Activated naive CD8-positive, alpha-beta T cell treated with anti-CD3 and anti-CD28 coated beads, Interleukin-2, amount 10 ng/mL, durations not matched to agents 7 days and 5 days (primary cell): ENCODE data around the gene ZMIZ1. TPM values are rescaled to one million over a fixed set of nuclear protein-coding genes. Genes with fewer than 3 reads are reported as not detected.

Experiments used
- ATAC-seq: fragments of 150-1000 bp; cut with Tn5 transposase; one replicate; pipeline ENCODE4 v1.10.0; 2021; ENCODE audit warnings: low read depth, moderate library complexity
- POLR2A ChIA-PET: fragments of 350-600 bp; sonication (Branson Sonifier 250); formaldehyde crosslinking; loops from one replicate; lab custom pipeline; 2021; ENCODE audit warnings: antibody characterized with exemption; lab: Charles Lee
- DNase-seq: peaks from one replicate; pipeline ENCODE4 v3.0.0; 2021
- H3K27ac Mint-ChIP-seq: one replicate; pipeline ENCODE4 v1.8.0; 2022; ENCODE audit warnings: mild to moderate bottlenecking, mixed read lengths
- H3K27me3 Mint-ChIP-seq: one replicate; pipeline ENCODE4 v1.8.0; 2022; ENCODE audit warnings: mild to moderate bottlenecking, moderate library complexity, mixed read lengths
- H3K36me3 Mint-ChIP-seq: one replicate; pipeline ENCODE4 v1.8.0; 2021; ENCODE audit warnings: mild to moderate bottlenecking, mixed read lengths
- H3K4me1 Mint-ChIP-seq: one replicate; pipeline ENCODE4 v1.8.0; 2021; ENCODE audit warnings: mixed read lengths
- H3K4me3 Mint-ChIP-seq: one replicate; pipeline ENCODE4 v1.8.0; 2022; ENCODE audit warnings: mild to moderate bottlenecking, moderate library complexity, mixed read lengths
- H3K9me3 Mint-ChIP-seq: one replicate; pipeline ENCODE4 v1.8.0; 2021; ENCODE audit warnings: mixed read lengths
- total RNA-seq, 2 experiments: library from RNA; stranded (reverse); gene quantifications; one replicate each; pipeline ENCODE4 v1.2.3, GENCODE V29; 2021

The ZMIZ1 gene
- total RNA-seq, 2 experiments from 2014 or later = 28.8 to 29.3 TPM

DNA sequence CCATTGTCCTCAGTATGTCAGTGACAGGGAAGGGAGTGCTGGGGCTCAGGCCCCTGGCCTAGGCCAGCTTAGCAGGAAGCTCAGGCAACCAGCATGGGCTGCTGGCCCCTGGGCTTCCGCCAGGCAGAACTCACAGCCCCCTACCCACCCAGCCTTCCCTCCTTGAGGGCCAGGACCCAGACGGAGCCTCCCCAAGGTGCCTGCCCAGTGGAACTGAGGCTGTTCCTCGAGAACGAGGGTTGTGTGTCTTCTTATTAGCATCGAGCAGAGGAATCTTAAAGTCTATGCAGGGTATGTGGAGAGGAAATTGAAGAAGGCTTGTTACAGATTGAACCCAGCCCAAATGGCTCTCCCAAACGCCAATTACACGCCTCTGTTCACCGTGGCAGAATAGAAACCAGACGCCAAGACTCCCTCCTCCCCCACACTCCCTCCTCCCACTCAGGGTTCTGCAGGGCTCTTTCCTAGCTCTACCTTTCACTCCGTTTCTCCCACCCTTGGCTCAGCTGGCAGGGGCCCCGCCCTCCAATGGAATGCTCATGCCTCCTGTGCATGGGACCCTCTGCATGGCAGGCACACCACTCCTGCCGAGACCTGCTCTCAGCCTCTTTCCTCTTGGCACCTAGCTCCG is 134.4 kb downstream of the ZMIZ1 start:
- Mint-ChIP-seq H3K9me3 (no peaks in the 10 kb centered on the region), H3K4me1 (no peaks in the 10 kb centered on the region), H3K36me3 (peaks cover 1% of the 10 kb centered on the region), H3K27me3 (no peaks in the 10 kb centered on the region), H3K4me3 (no peak overlapping the region), H3K27ac (no peak overlapping the region)
- no peak for ATAC-seq
- no peak for DNase-seq
- POLR2A ChIA-PET = interaction anchor here (1.3 kb wide), 1 partner anchor 17 kb away, joined by 5 read pairs; no protein-coding TSS in a partner anchor

DNA sequence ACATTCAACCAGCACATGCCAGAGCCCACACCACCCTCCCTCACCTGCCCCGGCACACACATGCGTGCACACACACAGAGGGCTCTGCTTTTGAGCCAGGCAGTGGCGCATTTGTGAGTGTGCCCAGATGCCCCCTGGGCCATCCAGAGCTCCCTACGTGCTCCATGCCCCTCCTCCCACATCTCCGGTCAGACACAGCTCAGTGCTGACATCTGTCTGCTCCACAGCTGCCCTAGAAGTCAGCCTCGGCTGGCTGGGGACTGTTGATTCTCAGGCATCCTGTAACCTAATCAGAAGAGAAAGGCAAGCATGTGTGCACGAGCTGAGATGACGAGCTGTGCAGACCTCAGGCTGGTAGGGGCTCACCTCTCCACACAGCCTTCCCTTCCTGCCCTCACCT is 135.1 kb downstream of the ZMIZ1 start:
- Mint-ChIP-seq H3K4me3 (no peak overlapping the region), H3K36me3 (peaks cover 1% of the 10 kb centered on the region), H3K27ac (no peak overlapping the region), H3K27me3 (no peaks in the 10 kb centered on the region), H3K4me1 (no peaks in the 10 kb centered on the region), H3K9me3 (no peaks in the 10 kb centered on the region)
- POLR2A ChIA-PET = no interaction called here
- ATAC-seq = no peak
- DNase-seq = no peak

DNA sequence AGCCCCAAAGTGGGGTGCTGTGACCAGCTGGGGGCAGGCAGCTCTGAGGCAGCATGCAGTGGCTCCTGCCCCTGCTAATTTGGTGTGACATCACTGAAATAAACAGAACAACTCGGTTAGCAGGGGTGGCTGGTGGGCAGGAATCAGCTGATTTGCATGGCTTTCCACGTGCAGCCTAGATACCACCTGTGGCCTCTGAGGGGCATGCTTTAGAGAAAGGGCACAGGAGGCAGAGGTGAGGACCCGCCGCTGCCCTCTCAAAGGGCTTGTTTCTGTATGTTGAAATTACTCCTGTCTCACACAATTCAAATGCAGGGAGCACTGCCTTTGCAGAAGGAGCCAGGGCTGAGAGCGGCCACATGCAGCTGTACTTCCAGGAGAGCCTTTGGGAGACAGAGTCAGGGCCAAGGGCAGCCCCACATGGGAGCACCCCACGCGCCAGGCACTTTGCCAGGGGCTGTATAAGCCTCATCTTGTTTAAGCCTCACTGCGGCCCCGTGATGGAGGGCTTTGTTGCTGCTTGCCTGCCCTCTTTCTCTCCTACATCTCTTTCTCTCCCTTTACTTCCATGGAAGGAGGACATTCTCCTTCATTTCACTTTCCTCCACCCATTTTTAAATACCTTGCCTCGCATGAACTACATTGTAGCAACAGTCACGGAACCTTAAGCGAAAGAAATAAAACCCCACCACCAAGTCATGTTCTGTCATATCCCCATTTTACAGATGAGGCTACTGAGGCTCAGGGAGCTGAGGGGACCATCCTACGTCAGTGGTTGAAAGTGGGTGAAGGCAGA is 137.7 kb downstream of the ZMIZ1 start:
- POLR2A ChIA-PET = no interaction called here
- Mint-ChIP-seq H3K27me3 (no peaks in the 10 kb centered on the region), H3K27ac (no peak overlapping the region), H3K9me3 (no peaks in the 10 kb centered on the region), H3K4me1 (no peaks in the 10 kb centered on the region), H3K36me3 (peaks cover 1% of the 10 kb centered on the region), H3K4me3 (no peak overlapping the region)
- DNase-seq (no peak), ATAC-seq (no peak)

DNA sequence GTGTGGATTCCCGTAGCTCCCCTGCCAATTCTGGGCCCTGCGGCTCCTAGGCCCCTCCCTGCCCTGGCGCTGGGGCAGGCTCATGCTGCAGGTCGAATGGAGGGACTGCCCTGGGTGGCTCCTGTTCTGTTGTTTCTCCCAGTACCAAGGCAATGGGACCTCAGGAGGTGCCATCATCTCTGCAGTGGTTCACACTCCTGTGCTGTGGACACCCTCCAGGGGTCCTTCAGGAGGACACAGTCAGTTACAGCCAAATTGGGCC is 138.3 kb downstream of the ZMIZ1 start:
- no peak overlapping the region for H3K4me3 Mint-ChIP-seq
- no peaks in the 10 kb centered on the region for H3K9me3 Mint-ChIP-seq
- H3K36me3 Mint-ChIP-seq = peaks cover 1% of the 10 kb centered on the region
- DNase-seq = no peak
- H3K27ac Mint-ChIP-seq = no peak overlapping the region
- ATAC-seq = no peak
- H3K27me3 Mint-ChIP-seq = no peaks in the 10 kb centered on the region
- POLR2A ChIA-PET = no interaction called here
- no peaks in the 10 kb centered on the region for H3K4me1 Mint-ChIP-seq

DNA sequence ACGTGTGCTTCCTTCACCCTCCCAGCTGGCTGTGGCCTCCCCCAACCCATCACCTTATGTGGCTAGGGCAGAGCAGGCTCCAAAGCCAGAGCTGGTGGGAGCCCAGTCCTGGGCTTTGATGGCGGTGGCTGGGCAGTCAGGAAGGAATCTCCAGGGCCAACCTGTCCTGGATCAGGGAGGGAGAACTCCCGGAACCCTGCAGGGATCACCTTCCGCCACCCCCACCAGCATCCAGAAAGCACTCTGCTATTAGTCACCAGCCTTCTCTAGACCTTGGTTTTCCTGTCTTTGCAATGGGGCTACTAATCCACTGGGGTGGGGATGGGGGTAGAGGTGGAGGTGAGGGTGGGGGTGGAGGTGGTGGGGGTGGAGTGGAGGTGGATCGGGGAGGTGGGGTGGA is 139.0 kb downstream of the ZMIZ1 start:
- H3K4me3 Mint-ChIP-seq = no peak overlapping the region
- no peak overlapping the region for H3K27ac Mint-ChIP-seq

DNA sequence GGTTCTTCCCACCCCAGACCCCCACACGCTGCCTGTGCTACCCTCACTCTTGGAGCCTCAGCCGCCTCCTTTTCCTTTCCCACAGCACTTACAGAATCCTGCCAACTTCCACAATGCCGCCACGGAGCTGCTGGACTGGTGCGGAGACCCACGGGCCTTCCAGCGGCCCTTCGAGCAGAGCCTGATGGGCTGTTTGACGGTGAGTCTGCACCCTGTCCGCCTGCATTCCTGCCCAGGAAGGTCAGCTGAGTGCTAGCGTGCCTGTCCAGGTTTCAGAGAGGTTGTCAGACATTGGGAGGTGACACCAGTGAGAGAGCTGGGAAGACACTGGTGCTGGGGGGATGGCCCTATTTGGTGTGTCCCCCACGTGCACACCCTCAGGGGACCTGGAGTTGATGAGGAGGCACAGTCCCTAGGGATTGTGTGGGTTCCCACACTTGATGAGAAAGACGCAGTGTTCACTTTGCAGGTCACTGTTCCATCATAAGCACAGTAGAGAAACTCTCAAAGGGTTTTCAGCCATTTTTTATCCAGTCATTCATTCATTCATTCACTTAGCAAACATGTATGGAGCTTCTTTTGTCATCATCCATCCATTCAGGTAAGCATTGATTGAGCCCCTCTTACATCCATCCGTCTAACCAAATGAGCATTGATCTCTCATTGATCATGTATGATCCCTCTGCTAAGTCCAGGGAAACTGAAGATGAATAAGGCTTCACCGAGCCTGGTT is 139.7 kb downstream of the ZMIZ1 start:
- no peak for DNase-seq
- Mint-ChIP-seq H3K4me3 (no peak overlapping the region), H3K27me3 (no peaks in the 10 kb centered on the region), H3K27ac (no peak overlapping the region), H3K4me1 (no peaks in the 10 kb centered on the region), H3K9me3 (no peaks in the 10 kb centered on the region), H3K36me3 (peaks cover 1% of the 10 kb centered on the region)
- POLR2A ChIA-PET = no interaction called here
- ATAC-seq = no peak

More for the DNA sequence above, 139.0 kb downstream of the ZMIZ1 start:
- DNase-seq (no peak), ATAC-seq (no peak)
- no peaks in the 10 kb centered on the region for H3K27me3 Mint-ChIP-seq
- H3K4me1 Mint-ChIP-seq = no peaks in the 10 kb centered on the region
- H3K9me3 Mint-ChIP-seq = no peaks in the 10 kb centered on the region
- POLR2A ChIA-PET = no interaction called here
- H3K36me3 Mint-ChIP-seq = peaks cover 1% of the 10 kb centered on the region

DNA sequence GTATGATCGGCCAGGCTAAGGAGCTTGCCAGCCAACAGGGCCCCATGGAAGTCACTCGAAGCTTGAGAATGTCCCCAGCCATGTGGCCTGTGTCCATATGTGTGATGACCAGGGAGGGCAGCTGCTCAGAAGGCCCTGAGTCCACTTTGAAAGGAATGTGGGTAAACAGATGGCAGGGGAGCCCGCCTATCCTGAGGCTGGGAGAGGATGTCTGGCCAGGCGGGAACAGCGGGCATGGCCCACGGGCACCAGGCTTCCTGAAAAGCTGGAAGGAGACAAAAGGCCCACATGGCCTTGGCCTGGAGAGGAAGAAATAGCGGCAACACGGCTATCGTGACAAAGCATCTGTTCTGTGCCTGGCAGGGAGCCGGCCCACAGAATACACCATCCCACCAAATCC is 140.6 kb downstream of the ZMIZ1 start:
- Mint-ChIP-seq H3K4me1 (no peaks in the 10 kb centered on the region), H3K4me3 (no peak overlapping the region), H3K36me3 (peaks cover 1% of the 10 kb centered on the region), H3K27me3 (no peaks in the 10 kb centered on the region), H3K9me3 (no peaks in the 10 kb centered on the region), H3K27ac (no peak overlapping the region)
- POLR2A ChIA-PET = no interaction called here
- DNase-seq = no peak
- no peak for ATAC-seq

DNA sequence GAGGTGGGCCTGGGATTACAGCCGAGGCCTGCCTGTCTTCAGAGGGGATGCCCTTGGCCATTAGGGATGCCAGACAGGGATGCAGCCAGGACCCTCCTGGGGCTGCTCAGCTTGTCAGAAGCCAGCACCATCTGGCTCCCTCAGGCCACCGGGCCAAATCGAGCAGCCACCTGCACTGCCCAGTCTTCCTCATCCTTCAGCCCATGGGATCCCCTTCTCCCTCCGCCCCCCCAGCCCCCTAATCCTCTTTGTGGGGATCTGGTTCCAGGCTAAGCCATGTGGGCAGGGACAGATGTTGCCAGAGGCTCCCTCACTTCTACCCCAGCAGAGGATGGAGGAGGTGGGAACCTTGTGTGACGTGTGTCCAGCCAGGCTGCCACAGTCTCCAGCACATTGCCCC is 141.1 kb downstream of the ZMIZ1 start:
- no peaks in the 10 kb centered on the region for H3K9me3 Mint-ChIP-seq
- no peak overlapping the region for H3K27ac Mint-ChIP-seq

DNA sequence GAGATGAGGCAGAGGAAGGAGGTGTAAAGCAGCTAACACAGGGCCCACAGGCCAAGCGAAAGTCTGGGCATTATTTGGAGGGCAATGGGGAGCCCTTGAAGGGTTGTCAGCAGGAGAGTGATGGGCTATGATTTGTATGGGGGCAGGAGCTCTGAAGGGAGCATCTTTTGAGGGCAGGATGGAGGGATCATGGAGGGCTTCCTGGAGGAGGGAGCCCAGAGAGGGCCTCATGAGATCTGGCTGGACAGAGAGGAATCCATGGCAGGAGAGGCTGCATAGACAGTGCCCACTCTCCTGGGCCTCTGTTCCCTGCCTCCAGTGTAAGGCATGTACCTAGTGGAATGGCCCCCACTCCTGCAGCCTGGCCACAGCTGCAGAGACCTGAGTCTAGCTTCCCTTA is 141.9 kb downstream of the ZMIZ1 start:
- ATAC-seq (no peak), DNase-seq (no peak)
- POLR2A ChIA-PET = no interaction called here
- Mint-ChIP-seq H3K9me3 (no peaks in the 10 kb centered on the region), H3K27me3 (no peaks in the 10 kb centered on the region), H3K36me3 (no peaks in the 10 kb centered on the region), H3K4me3 (no peak overlapping the region), H3K4me1 (no peaks in the 10 kb centered on the region), H3K27ac (no peak overlapping the region)

More for the DNA sequence above, 141.1 kb downstream of the ZMIZ1 start:
- H3K36me3 Mint-ChIP-seq = no peaks in the 10 kb centered on the region
- H3K4me3 Mint-ChIP-seq = no peak overlapping the region
- no peaks in the 10 kb centered on the region for H3K27me3 Mint-ChIP-seq
- H3K4me1 Mint-ChIP-seq = no peaks in the 10 kb centered on the region
- no peak for ATAC-seq
- POLR2A ChIA-PET = no interaction called here
- DNase-seq = no peak

DNA sequence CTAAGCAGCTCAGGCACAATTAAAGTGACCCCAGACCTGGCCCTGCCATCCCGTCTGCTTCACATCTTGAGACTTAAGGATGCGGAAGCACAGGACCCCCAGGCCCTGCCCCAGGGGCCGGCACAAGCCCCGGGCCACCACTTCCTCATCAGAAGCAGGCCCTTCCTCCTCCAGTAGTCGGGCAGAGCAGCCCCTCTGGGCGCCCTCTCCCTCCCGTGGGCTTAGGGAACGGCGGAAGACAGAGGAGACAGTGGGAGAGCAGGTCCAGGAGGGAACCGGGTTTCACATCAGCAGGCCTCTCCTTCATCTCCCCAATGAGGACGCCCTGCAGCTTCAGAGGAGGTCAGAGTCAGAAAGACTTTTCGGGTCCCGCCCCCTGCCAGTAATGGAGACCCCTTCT is 142.8 kb downstream of the ZMIZ1 start:
- no peak for DNase-seq
- no peak for ATAC-seq
- Mint-ChIP-seq H3K27ac (no peak overlapping the region), H3K9me3 (no peaks in the 10 kb centered on the region), H3K36me3 (no peaks in the 10 kb centered on the region), H3K4me1 (no peaks in the 10 kb centered on the region), H3K27me3 (no peaks in the 10 kb centered on the region), H3K4me3 (no peak overlapping the region)
- POLR2A ChIA-PET = no interaction called here

DNA sequence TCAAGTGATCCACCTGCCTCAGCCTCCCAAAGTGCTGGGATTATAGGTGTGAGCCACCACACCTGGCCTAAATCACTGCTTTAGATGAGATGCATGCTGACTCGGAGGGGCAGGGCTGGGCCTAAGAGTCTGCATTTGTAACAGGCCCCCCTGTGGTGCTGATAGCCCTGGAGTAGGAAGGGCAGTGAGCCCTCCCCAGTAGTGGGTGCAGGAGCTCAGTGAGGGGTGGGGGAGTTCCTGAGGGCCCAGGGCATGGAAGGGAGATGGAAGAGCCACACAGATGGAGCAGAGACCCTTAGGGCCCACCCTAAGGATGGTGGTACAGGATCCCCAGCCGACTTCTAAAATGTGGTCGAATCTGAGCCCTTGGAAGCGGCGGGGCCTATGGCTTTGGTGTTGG is 146.8 kb downstream of the ZMIZ1 start:
- Mint-ChIP-seq H3K36me3 (no peaks in the 10 kb centered on the region), H3K4me3 (no peak overlapping the region), H3K4me1 (no peaks in the 10 kb centered on the region), H3K27ac (no peak overlapping the region), H3K9me3 (no peaks in the 10 kb centered on the region), H3K27me3 (no peaks in the 10 kb centered on the region)
- DNase-seq (no peak), ATAC-seq (no peak)
- POLR2A ChIA-PET = no interaction called here

DNA sequence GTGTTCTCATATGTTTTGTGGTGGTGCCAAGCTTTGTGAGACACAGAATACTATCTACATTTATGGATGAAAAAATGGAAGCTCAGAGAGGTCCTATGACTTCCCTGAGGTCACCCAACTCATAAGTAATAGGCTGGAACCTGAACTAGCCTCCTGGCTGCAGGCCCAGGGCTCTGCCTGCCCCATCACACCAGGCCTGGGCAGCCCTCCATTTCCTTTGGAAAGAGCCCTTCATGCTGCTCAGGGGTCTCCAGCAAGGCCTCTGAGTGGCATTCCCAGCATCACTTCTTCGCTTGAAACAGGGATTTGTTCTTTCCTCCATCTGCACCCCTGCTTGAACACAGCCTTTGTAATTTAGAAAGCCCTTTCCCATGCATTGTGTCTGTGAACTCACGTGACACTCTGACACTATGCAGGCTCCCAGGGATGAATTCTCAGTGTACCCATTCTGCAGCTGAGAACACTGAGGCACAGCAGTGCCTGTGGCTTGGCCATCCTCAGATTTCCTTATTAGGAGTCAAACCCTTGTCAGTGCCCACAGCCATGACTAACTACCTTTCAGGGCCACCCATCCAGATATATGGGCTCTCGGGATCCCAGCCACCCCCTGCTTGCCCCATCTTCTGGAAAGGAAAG is 150.7 kb downstream of the ZMIZ1 start:
- Mint-ChIP-seq H3K4me1 (no peaks in the 10 kb centered on the region), H3K27ac (no peak overlapping the region), H3K9me3 (no peaks in the 10 kb centered on the region), H3K27me3 (no peaks in the 10 kb centered on the region), H3K36me3 (no peaks in the 10 kb centered on the region), H3K4me3 (no peak overlapping the region)
- ATAC-seq (no peak), DNase-seq (no peak)
- POLR2A ChIA-PET = interaction anchor here (1.5 kb wide), 1 partner anchor 17 kb away, joined by 5 read pairs; no protein-coding TSS in a partner anchor

DNA sequence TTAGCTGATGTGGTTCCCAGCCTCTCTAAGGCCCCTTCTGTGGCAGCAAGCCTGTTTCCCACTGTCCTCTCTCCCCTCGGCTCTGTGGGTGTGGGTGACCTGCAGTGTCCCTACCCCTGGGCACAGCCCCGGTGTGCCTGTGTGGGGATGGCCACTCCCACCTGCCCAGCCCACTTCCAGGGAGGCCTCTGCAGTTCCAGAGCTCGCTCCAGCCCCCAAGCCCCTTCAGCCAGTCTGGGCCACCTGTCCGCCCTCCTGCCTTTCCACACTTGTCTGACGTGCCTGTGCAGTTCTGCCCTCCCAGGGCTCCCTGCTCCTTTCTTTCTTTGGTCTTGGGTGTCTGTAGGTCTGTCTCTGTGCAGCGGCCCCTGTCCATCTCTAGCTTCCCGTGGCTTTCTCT is 151.5 kb downstream of the ZMIZ1 start:
- H3K36me3 Mint-ChIP-seq = no peaks in the 10 kb centered on the region
- no peaks in the 10 kb centered on the region for H3K9me3 Mint-ChIP-seq
- H3K4me3 Mint-ChIP-seq = no peak overlapping the region
- ATAC-seq = no peak
- no peak overlapping the region for H3K27ac Mint-ChIP-seq
- POLR2A ChIA-PET = interaction anchor here (1.5 kb wide), 1 partner anchor 18 kb away, joined by 5 read pairs; no protein-coding TSS in a partner anchor
- H3K4me1 Mint-ChIP-seq = no peaks in the 10 kb centered on the region
- no peaks in the 10 kb centered on the region for H3K27me3 Mint-ChIP-seq
- no peak for DNase-seq
